ENCODE data around the gene MAPK14. TPM values are rescaled to one million over a fixed set of nuclear protein-coding genes. Genes with fewer than 3 reads are reported as not detected.

MAPK14 gene
- total and polyA plus RNA-seq, 10 of the 15 experiments (the other 5 are each of a cell fraction or from before 2014, with no cell fraction given) = 12.5 to 59.5 (median 43.0) TPM

DNA sequence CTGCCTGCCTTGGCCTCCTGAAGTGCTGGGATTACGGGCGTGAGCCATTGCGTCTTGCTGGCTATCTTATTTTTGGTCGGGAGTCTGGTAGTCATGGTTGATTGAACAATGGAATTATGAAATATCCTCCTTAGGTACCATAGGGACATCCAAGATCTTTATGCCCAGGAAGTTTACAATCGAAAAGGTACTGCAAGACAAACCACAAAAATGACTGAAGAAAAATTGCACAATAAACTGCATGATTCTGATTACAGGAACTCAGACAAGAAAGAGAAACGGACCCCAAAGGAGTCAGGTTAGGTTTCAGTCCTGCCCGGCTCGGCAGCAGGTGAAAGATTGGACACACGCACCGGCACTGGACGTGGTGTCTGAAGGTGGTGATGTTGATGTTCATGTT is 8.4 kb upstream of the MAPK14 start:
- POLR2A ChIA-PET = no interaction called here
- no peak for DNase-seq (ENCODE audit: low read depth, low spot score)
- Histone ChIP-seq H3K27ac (ENCODE audit: control insufficient read depth, insufficient read depth) (no peak overlapping the region), H3K36me3 (ENCODE audit: control insufficient read depth in 2 of 2, insufficient read depth in 2 of 2, low read length in 1 of 2) (no peaks in the 10 kb centered on the region), H2AFZ (ENCODE audit: control insufficient read depth, low read depth, low read length) (no peak overlapping the region), H3K79me2 (ENCODE audit: control insufficient read depth, insufficient read depth, low read length) (no peaks in the 10 kb centered on the region), H3K4me1 (ENCODE audit: control insufficient read depth, insufficient read depth, low read length) (no peaks in the 10 kb centered on the region), H3K27me3 (replicated peaks in 1 of 2; ENCODE audit: control insufficient read depth in 2 of 2, insufficient read depth in 2 of 2, low read length in 1 of 2) (no peaks in the 10 kb centered on the region), H3K4me2 (ENCODE audit: control insufficient read depth, insufficient read depth) (no peak overlapping the region), H3K9me3 (replicated peaks; ENCODE audit: control insufficient read depth, insufficient read depth, low read length) (no peaks in the 10 kb centered on the region), H4K20me1 (ENCODE audit: control insufficient read depth, insufficient read depth) (no peaks in the 10 kb centered on the region), H3K4me3 (no peak overlapping the region), H3K9ac (ENCODE audit: control insufficient read depth, insufficient read depth, low read length) (no peak overlapping the region)
- RAD21 ChIA-PET (ENCODE audit: unreplicated experiment) = interaction anchor here (1.3 kb wide), 1 partner anchor 8 kb away, joined by 3 read pairs; the partner anchor contains the start of gene MAPK14
- no peak for ATAC-seq
- intact Hi-C loops (cut with micrococcal nuclease; ENCODE audit: unreplicated experiment) = no loop called here
- in situ Hi-C loops (cut with MboI) = no loop called here
- CTCF ChIA-PET = interaction anchor here (1.4 kb wide), 1 partner anchor 75 kb away, joined by 3 read pairs; no protein-coding TSS in a partner anchor
- SMC1A ChIA-PET (ENCODE audit: uncharacterized antibody, unreplicated experiment) = no interaction called here
- no peak for FAIRE-seq
- no TSS peak for BruUV-seq (replicated peaks)
- 63% methylated on average over 11 of the region's 11 CpGs for WGBS (ENCODE audit: insufficient coverage, insufficient replicate concordance, low lambda C conversion rate, missing lambda C conversion rate)
- no peak for TF ChIP-seq SMARCA5 (IDR thresholded peaks at IDR 0.05)
- TF ChIP-seq NR2C1 (IDR thresholded peaks at IDR 0.05) = no peak
- TF ChIP-seq, protein P1, sequence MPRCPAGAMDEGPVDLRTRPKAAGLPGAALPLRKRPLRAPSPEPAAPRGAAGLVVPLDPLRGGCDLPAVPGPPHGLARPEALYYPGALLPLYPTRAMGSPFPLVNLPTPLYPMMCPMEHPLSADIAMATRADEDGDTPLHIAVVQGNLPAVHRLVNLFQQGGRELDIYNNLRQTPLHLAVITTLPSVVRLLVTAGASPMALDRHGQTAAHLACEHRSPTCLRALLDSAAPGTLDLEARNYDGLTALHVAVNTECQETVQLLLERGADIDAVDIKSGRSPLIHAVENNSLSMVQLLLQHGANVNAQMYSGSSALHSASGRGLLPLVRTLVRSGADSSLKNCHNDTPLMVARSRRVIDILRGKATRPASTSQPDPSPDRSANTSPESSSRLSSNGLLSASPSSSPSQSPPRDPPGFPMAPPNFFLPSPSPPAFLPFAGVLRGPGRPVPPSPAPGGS (IDR thresholded peaks at IDR 0.05; ENCODE audit: borderline replicate concordance, insufficient read depth, low read depth, low read length, poor library complexity, severe bottlenecking) = no peak
- TF ChIP-seq ZNF217 (IDR thresholded peaks at IDR 0.05) = no peak
- TF ChIP-seq, protein P2, sequence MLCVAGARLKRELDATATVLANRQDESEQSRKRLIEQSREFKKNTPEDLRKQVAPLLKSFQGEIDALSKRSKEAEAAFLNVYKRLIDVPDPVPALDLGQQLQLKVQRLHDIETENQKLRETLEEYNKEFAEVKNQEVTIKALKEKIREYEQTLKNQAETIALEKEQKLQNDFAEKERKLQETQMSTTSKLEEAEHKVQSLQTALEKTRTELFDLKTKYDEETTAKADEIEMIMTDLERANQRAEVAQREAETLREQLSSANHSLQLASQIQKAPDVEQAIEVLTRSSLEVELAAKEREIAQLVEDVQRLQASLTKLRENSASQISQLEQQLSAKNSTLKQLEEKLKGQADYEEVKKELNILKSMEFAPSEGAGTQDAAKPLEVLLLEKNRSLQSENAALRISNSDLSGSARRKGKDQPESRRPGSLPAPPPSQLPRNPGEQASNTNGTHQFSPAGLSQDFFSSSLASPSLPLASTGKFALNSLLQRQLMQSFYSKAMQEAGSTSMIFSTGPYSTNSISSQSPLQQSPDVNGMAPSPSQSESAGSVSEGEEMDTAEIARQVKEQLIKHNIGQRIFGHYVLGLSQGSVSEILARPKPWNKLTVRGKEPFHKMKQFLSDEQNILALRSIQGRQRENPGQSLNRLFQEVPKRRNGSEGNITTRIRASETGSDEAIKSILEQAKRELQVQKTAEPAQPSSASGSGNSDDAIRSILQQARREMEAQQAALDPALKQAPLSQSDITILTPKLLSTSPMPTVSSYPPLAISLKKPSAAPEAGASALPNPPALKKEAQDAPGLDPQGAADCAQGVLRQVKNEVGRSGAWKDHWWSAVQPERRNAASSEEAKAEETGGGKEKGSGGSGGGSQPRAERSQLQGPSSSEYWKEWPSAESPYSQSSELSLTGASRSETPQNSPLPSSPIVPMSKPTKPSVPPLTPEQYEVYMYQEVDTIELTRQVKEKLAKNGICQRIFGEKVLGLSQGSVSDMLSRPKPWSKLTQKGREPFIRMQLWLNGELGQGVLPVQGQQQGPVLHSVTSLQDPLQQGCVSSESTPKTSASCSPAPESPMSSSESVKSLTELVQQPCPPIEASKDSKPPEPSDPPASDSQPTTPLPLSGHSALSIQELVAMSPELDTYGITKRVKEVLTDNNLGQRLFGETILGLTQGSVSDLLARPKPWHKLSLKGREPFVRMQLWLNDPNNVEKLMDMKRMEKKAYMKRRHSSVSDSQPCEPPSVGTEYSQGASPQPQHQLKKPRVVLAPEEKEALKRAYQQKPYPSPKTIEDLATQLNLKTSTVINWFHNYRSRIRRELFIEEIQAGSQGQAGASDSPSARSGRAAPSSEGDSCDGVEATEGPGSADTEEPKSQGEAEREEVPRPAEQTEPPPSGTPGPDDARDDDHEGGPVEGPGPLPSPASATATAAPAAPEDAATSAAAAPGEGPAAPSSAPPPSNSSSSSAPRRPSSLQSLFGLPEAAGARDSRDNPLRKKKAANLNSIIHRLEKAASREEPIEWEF (IDR thresholded peaks at IDR 0.05; ENCODE audit: insufficient replicate concordance, low read depth, low read length) = no peak
- no peak for TF ChIP-seq IKZF1 (conservative IDR thresholded peaks at IDR 0.05)
- no peak for TF ChIP-seq HDGF (IDR thresholded peaks at IDR 0.05)
- TF ChIP-seq ASH2L (IDR thresholded peaks at IDR 0.05; ENCODE audit: borderline replicate concordance, low read depth) = no peak
- TF ChIP-seq TCF7 (IDR thresholded peaks at IDR 0.05; ENCODE audit: borderline replicate concordance) = no peak
- TF ChIP-seq RELB (IDR thresholded peaks at IDR 0.05; ENCODE audit: low read depth) = no peak
- TF ChIP-seq, protein P3, sequence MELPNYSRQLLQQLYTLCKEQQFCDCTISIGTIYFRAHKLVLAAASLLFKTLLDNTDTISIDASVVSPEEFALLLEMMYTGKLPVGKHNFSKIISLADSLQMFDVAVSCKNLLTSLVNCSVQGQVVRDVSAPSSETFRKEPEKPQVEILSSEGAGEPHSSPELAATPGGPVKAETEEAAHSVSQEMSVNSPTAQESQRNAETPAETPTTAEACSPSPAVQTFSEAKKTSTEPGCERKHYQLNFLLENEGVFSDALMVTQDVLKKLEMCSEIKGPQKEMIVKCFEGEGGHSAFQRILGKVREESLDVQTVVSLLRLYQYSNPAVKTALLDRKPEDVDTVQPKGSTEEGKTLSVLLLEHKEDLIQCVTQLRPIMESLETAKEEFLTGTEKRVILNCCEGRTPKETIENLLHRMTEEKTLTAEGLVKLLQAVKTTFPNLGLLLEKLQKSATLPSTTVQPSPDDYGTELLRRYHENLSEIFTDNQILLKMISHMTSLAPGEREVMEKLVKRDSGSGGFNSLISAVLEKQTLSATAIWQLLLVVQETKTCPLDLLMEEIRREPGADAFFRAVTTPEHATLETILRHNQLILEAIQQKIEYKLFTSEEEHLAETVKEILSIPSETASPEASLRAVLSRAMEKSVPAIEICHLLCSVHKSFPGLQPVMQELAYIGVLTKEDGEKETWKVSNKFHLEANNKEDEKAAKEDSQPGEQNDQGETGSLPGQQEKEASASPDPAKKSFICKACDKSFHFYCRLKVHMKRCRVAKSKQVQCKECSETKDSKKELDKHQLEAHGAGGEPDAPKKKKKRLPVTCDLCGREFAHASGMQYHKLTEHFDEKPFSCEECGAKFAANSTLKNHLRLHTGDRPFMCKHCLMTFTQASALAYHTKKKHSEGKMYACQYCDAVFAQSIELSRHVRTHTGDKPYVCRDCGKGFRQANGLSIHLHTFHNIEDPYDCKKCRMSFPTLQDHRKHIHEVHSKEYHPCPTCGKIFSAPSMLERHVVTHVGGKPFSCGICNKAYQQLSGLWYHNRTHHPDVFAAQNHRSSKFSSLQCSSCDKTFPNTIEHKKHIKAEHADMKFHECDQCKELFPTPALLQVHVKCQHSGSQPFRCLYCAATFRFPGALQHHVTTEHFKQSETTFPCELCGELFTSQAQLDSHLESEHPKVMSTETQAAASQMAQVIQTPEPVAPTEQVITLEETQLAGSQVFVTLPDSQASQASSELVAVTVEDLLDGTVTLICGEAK (IDR thresholded peaks at IDR 0.05; ENCODE audit: borderline replicate concordance) = no peak
